Upper lobe of left lung (tissue), 4 donors: ENCODE data around the gene SEPTIN1.

Source experiments
- POLR2AphosphoS5 ChIP-seq, 2 donors: sonication (generic); formaldehyde crosslinking; IDR thresholded peaks; one replicate each; pipeline ENCODE4 v1.5.1; 2017; ENCODE audit warnings: antibody characterized with exemption in 2 of 2
- TF ChIP-seq, protein P1 (sequence below), 6 experiments: fragments of 450-650 bp in 4 of 6; fragments of 200-600 bp in 2 of 6; sonication (generic) in 2 of 6; IDR thresholded peaks; one replicate each; pipeline ENCODE4 v1.5.1; 2016 to 2019; ENCODE audit warnings: antibody characterized with exemption in 6 of 6

DNA sequence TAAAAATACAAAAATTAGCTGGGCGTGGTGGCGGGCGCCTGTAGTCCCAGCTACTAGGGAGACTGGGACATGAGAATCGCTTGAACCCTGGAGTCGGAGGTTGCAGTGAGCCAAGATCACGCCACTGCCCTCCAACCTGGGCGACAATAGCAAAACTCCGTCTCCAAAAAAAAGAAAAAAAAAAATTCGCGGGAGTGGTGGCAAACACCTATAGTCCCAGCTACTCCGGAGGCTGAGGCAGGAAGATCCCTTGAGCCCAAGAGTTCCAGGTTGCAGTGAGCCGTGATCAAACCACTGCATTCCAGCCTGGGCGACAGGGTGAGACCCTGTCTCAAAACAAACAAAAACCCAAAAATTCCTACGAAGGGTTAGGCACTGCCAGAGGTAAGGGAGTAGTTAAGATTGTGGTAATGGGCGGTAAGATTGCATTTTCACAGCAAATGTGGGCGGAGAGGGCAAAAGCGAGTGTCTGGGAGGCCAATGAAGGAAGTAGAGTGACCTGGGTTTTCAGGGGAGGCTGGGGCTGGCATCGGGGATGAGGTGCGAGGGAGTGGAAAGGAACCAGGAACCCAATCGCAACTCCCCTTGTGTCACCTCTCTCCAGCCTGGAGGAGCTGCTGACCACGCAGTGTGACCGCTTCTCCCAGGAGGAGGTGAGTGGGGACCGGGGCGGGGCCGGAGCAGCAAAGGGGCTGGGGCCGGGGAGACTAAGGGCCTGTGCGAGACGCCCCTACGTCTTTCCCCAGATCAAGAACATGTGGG is 5.1 kb downstream of the SEPTIN1 start:
- TF ChIP-seq POLR2AphosphoS5 (IDR thresholded peaks at IDR 0.05): no peak
- TF ChIP-seq, protein P1, sequence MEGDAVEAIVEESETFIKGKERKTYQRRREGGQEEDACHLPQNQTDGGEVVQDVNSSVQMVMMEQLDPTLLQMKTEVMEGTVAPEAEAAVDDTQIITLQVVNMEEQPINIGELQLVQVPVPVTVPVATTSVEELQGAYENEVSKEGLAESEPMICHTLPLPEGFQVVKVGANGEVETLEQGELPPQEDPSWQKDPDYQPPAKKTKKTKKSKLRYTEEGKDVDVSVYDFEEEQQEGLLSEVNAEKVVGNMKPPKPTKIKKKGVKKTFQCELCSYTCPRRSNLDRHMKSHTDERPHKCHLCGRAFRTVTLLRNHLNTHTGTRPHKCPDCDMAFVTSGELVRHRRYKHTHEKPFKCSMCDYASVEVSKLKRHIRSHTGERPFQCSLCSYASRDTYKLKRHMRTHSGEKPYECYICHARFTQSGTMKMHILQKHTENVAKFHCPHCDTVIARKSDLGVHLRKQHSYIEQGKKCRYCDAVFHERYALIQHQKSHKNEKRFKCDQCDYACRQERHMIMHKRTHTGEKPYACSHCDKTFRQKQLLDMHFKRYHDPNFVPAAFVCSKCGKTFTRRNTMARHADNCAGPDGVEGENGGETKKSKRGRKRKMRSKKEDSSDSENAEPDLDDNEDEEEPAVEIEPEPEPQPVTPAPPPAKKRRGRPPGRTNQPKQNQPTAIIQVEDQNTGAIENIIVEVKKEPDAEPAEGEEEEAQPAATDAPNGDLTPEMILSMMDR (IDR thresholded peaks at IDR 0.05): no peak
